ENCODE measurements around the gene DYRK2. TPM values are rescaled to one million over a fixed set of nuclear protein-coding genes. Genes with fewer than 3 reads are reported as not detected.

The DYRK2 gene
- total RNA-seq, 1 donor from 2014 or later = 40.3 TPM

GRCh38 chr12:67693894-67694293 is 45.3 kb downstream of the DYRK2 start:
- CTCF ChIA-PET = no interaction called here
- H3K36me3 Mint-ChIP-seq (ENCODE audit: low read depth) = no peaks in the 10 kb centered on the region
- peaks cover 3% of the 10 kb centered on the region for H3K27me3 Mint-ChIP-seq
- POLR2A ChIA-PET = no interaction called here
- no peak for ATAC-seq (ENCODE audit: low read depth)
- intact Hi-C loops (cut with micrococcal nuclease) = no loop called here
- H3K4me3 Mint-ChIP-seq = no peak overlapping the region
- H3K9me3 Mint-ChIP-seq = no peaks in the 10 kb centered on the region
- peaks cover 41% of the 10 kb centered on the region for H3K4me1 Mint-ChIP-seq
- no peak for DNase-seq
- no peak overlapping the region for H3K27ac Mint-ChIP-seq
- TF ChIP-seq, protein P1, sequence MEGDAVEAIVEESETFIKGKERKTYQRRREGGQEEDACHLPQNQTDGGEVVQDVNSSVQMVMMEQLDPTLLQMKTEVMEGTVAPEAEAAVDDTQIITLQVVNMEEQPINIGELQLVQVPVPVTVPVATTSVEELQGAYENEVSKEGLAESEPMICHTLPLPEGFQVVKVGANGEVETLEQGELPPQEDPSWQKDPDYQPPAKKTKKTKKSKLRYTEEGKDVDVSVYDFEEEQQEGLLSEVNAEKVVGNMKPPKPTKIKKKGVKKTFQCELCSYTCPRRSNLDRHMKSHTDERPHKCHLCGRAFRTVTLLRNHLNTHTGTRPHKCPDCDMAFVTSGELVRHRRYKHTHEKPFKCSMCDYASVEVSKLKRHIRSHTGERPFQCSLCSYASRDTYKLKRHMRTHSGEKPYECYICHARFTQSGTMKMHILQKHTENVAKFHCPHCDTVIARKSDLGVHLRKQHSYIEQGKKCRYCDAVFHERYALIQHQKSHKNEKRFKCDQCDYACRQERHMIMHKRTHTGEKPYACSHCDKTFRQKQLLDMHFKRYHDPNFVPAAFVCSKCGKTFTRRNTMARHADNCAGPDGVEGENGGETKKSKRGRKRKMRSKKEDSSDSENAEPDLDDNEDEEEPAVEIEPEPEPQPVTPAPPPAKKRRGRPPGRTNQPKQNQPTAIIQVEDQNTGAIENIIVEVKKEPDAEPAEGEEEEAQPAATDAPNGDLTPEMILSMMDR (IDR thresholded peaks at IDR 0.05) = no peak

GRCh38 chr12:67694306-67694900 is 45.9 kb downstream of the DYRK2 start:
- no peaks in the 10 kb centered on the region for H3K9me3 Mint-ChIP-seq
- no peak for DNase-seq
- ChIA-PET CTCF (no interaction called here), POLR2A (no interaction called here)
- intact Hi-C loops (cut with micrococcal nuclease) = no loop called here
- no peaks in the 10 kb centered on the region for H3K36me3 Mint-ChIP-seq (ENCODE audit: low read depth)
- H3K4me3 Mint-ChIP-seq = no peak overlapping the region
- peaks cover 46% of the 10 kb centered on the region for H3K4me1 Mint-ChIP-seq
- peaks cover 3% of the 10 kb centered on the region for H3K27me3 Mint-ChIP-seq
- H3K27ac Mint-ChIP-seq = no peak overlapping the region
- ATAC-seq (ENCODE audit: low read depth) = no peak
- TF ChIP-seq, protein P1 (IDR thresholded peaks at IDR 0.05) = no peak

GRCh38 chr12:67695974-67696373 is 47.4 kb downstream of the DYRK2 start:
- ChIA-PET POLR2A (no interaction called here), CTCF (no interaction called here)
- peaks cover 59% of the 10 kb centered on the region for H3K4me1 Mint-ChIP-seq
- intact Hi-C loops (cut with micrococcal nuclease) = loop anchor here (5.0 kb wide), 1 partner anchor 291 kb away; the partner anchor contains the start of gene IFNG-AS1
- TF ChIP-seq, protein P1 (IDR thresholded peaks at IDR 0.05) = no peak
- no peak overlapping the region for H3K4me3 Mint-ChIP-seq
- DNase-seq = no peak
- no peak overlapping the region for H3K27ac Mint-ChIP-seq
- peaks cover 3% of the 10 kb centered on the region for H3K27me3 Mint-ChIP-seq
- no peak for ATAC-seq (ENCODE audit: low read depth)
- no peaks in the 10 kb centered on the region for H3K36me3 Mint-ChIP-seq (ENCODE audit: low read depth)
- H3K9me3 Mint-ChIP-seq = no peaks in the 10 kb centered on the region

DNA sequence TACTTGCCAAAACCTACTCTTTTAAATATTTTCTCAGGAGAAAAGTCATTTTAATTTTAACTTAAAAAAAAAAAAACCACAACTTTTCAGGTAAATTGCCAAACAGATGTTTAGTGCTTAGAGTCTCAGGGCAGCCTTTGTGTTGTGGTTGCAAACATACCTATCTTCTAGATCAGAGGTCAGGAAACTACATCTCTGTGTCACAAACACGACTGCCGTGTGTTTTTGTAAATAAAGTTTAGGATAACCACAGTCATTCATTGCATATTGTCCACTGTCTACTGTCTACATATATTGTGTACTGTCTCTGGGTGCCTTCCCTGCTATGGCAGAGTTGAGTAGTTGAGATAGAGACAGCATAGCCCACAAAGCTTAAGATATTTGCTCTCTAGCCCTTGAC is 48.9 kb downstream of the DYRK2 start:
- ChIA-PET POLR2A (interaction anchor here (1.2 kb wide), 1 partner anchor 49 kb away, joined by 5 read pairs; the partner anchor contains the start of gene DYRK2), CTCF (no interaction called here)
- intact Hi-C loops (cut with micrococcal nuclease) = loop anchor here (5.0 kb wide), 1 partner anchor 290 kb away; the partner anchor contains the start of gene IFNG-AS1
- ATAC-seq (ENCODE audit: low read depth) = no peak
- Mint-ChIP-seq H3K27ac (peak overlapping the region; percentile 86), H3K4me1 (peaks cover 51% of the 10 kb centered on the region), H3K9me3 (no peaks in the 10 kb centered on the region), H3K4me3 (no peak overlapping the region), H3K36me3 (ENCODE audit: low read depth) (no peaks in the 10 kb centered on the region), H3K27me3 (peaks cover 3% of the 10 kb centered on the region)
- no peak for DNase-seq
- TF ChIP-seq, protein P1 (IDR thresholded peaks at IDR 0.05) = no peak

DNA sequence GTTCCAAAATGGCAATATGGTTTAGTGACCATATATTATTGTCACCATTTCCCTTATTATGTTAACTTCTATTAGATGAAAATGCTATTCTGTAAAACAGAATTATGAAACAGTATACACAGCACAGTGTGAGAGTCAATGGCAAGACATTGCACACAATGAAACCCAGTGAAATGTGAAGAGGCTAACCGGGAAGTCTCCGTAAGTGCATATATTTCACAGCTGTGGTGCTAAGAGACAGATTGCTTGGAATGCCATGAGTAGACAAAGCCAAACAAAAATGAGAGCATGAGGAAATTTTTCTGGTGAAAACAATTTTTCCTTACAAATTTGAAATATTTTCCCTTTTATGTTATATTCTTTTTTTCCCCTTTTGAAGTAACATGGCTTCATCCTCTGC is 49.4 kb downstream of the DYRK2 start:
- Mint-ChIP-seq H3K27me3 (peaks cover 4% of the 10 kb centered on the region), H3K36me3 (ENCODE audit: low read depth) (no peaks in the 10 kb centered on the region), H3K27ac (peak overlapping the region; percentile 86), H3K9me3 (no peaks in the 10 kb centered on the region), H3K4me3 (peak overlapping the region; percentile 48), H3K4me1 (peaks cover 50% of the 10 kb centered on the region)
- ChIA-PET CTCF (no interaction called here), POLR2A (interaction anchor here (1.2 kb wide), 1 partner anchor 49 kb away, joined by 5 read pairs; the partner anchor contains the start of gene DYRK2)
- intact Hi-C loops (cut with micrococcal nuclease) = loop anchor here (1.0 to 5.0 kb wide), 4 partner anchors 47 to 913 kb away; partner anchors contain the start of genes IFNG-AS1 and RAP1B
- TF ChIP-seq, protein P1 (IDR thresholded peaks at IDR 0.05) = no peak
- ATAC-seq (ENCODE audit: low read depth) (no peak), DNase-seq (no peak)

Measured in activated B cell treated with CpG ODN at 0.5 μM for 24 hours (primary cell).